Measurements from ENCODE around the gene PRKAR2B. TPM values are rescaled to one million over a fixed set of nuclear protein-coding genes. Genes with fewer than 3 reads are reported as not detected.
A peak's percentile ranks its signal among the peaks of the same experiment; 100 is the strongest.

PRKAR2B gene
- polyA plus RNA-seq, 3 donors = 2.5 to 5.6 (median 3.5) TPM

DNA sequence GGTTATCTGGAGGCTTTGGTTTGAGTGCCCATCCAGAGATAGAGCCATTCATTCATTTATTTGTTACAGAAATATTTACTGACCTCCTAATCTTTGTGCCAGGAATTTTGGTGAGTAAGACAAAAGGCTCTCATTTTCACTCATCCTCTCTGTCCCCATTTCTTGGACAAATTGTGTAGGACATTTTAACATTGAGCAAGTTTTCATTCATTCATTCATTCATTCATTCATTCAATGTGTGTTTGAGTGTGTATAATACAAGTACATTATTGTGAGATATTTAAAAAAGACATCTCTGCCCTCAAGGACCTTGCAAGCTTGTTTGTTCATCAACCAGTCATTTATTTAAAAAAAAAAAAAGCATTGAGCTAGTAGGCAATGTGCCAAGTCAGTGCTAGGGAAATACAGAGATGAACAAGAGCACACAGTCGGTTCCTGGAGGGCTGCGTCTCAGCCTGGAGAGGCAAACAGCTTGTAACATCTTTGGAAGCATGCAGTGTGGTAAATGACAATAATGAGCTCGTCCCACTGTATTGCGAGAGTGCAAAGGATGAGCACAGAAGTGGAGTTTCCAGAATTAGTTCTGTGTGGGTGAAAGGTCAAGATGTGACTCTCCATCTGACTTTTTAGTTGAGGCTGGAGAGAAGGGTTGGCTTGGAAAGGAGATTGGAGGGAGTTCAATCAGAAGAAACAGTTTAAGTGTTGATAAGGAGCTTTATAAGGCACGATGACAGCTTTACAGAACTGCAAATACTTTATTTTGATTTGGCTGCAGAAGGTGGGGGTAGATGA is 73.8 kb downstream of the PRKAR2B start:
- peaks cover 0 to 2% (median 0%) of the 10 kb centered on the region in 3 donors for H3K27me3 Mint-ChIP-seq (ENCODE audit: low read depth in 3 of 3)
- no peak overlapping the region for H3K4me3 ChIP-seq (replicated peaks in 1 of 3; ENCODE audit: low read depth in 2 of 3, low read length in 3 of 3)
- WGBS (ENCODE audit: insufficient coverage) = 95% methylated on average over 5 of the region's 5 CpGs
- H3K4me1 Mint-ChIP-seq = peaks cover 10% of the 10 kb centered on the region
- H3K9ac ChIP-seq (ENCODE audit: insufficient read depth, low read length, poor library complexity, severe bottlenecking) = no peak overlapping the region
- no peak overlapping the region for H3K27ac ChIP-seq (ENCODE audit: low read depth in 1 of 2, low read length in 2 of 2)
- no peak overlapping the region for H3K4me3 Mint-ChIP-seq
- H4K20me1 ChIP-seq (ENCODE audit: insufficient read depth, low read length) = no peaks in the 10 kb centered on the region
- H3K27me3 ChIP-seq (ENCODE audit: control insufficient read depth in 2 of 2, insufficient read depth in 2 of 2, low read length in 2 of 2) = no peaks in the 10 kb centered on the region
- no peaks in the 10 kb centered on the region for H3K36me3 ChIP-seq (replicated peaks in 1 of 2; ENCODE audit: control insufficient read depth in 1 of 2, insufficient read depth in 2 of 2, low read length in 2 of 2)
- H3K4me1 ChIP-seq (ENCODE audit: control insufficient read depth in 1 of 2, insufficient read depth in 2 of 2, low read length in 2 of 2) = no peaks in the 10 kb centered on the region
- peak in 1 of 3 donors; percentile 14 for DNase-seq
- no peak overlapping the region for H3K27ac Mint-ChIP-seq
- TF ChIP-seq, protein P1, sequence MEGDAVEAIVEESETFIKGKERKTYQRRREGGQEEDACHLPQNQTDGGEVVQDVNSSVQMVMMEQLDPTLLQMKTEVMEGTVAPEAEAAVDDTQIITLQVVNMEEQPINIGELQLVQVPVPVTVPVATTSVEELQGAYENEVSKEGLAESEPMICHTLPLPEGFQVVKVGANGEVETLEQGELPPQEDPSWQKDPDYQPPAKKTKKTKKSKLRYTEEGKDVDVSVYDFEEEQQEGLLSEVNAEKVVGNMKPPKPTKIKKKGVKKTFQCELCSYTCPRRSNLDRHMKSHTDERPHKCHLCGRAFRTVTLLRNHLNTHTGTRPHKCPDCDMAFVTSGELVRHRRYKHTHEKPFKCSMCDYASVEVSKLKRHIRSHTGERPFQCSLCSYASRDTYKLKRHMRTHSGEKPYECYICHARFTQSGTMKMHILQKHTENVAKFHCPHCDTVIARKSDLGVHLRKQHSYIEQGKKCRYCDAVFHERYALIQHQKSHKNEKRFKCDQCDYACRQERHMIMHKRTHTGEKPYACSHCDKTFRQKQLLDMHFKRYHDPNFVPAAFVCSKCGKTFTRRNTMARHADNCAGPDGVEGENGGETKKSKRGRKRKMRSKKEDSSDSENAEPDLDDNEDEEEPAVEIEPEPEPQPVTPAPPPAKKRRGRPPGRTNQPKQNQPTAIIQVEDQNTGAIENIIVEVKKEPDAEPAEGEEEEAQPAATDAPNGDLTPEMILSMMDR (IDR thresholded peaks at IDR 0.05) = no peak
- no peaks in the 10 kb centered on the region for H3K36me3 Mint-ChIP-seq
- H3K4me2 ChIP-seq (replicated peaks; ENCODE audit: extremely low read depth, low read length, poor library complexity, severe bottlenecking) = no peak overlapping the region
- H3K9me3 Mint-ChIP-seq = no peaks in the 10 kb centered on the region
- H3K9me3 ChIP-seq (replicated peaks in 1 of 2; ENCODE audit: control insufficient read depth in 1 of 2, insufficient read depth in 1 of 2, low read length in 2 of 2) = no peaks in the 10 kb centered on the region
- H2AFZ ChIP-seq (ENCODE audit: insufficient read depth, low read depth, low read length, poor library complexity, severe bottlenecking) = no peak overlapping the region
- intact Hi-C loops (cut with micrococcal nuclease) = no loop called here
- H3K79me2 ChIP-seq (ENCODE audit: insufficient read depth, low read length) = no peaks in the 10 kb centered on the region

DNA sequence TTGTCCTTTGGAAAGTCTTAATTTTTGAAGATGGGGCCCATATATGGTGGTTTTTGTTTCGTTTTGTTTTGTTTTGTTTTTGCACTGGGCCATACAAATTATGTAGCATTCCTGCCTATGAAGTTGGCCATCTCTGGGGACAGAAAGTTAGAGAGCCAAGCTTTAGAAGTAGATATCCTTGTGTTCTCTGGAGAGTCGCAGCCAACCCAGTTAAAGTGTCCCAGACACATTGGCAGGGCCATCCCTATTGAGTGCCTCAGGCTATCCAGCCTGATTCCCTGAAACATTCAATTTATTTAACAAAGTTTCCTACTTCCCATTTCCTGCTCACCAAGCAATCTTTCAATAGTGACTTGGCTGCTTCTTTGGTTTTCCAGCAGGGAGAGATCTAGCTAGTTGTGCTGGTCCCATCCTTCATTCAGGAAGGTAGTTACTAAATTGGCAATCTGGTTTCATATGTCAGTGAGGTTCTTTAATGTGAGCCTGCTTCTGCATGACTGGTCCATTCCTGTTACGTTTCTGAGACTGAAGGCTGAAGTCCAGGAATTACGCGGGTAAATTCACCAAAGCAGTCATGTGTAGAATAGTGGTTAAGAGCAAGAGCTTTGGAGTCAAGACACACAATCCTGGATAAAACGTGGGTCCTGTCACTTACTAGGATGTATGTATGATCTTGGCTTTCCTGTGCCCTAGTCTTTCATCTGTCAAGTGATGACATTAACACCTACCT is 75.0 kb downstream of the PRKAR2B start:
- WGBS (ENCODE audit: insufficient coverage) = 95% methylated on average over 4 of the region's 6 CpGs
- DNase-seq = no peak
- Mint-ChIP-seq H3K27ac (no peak overlapping the region), H3K4me1 (peaks cover 10% of the 10 kb centered on the region), H3K27me3 (ENCODE audit: low read depth in 3 of 3) (peaks cover 0 to 2% (median 0%) of the 10 kb centered on the region in 3 donors), H3K36me3 (no peaks in the 10 kb centered on the region), H3K4me3 (no peak overlapping the region), H3K9me3 (no peaks in the 10 kb centered on the region)
- TF ChIP-seq, protein P1 (IDR thresholded peaks at IDR 0.05) = no peak
- H3K4me2 ChIP-seq (replicated peaks; ENCODE audit: extremely low read depth, low read length, poor library complexity, severe bottlenecking) = no peak overlapping the region
- intact Hi-C loops (cut with micrococcal nuclease) = no loop called here
- H3K9me3 ChIP-seq (replicated peaks in 1 of 2; ENCODE audit: control insufficient read depth in 1 of 2, insufficient read depth in 1 of 2, low read length in 2 of 2) = no peaks in the 10 kb centered on the region
- H3K4me3 ChIP-seq (replicated peaks in 1 of 3; ENCODE audit: low read depth in 2 of 3, low read length in 3 of 3) = no peak overlapping the region
- H3K4me1 ChIP-seq (ENCODE audit: control insufficient read depth in 1 of 2, insufficient read depth in 2 of 2, low read length in 2 of 2) = no peaks in the 10 kb centered on the region
- H3K27ac ChIP-seq (ENCODE audit: low read depth in 1 of 2, low read length in 2 of 2) = no peak overlapping the region
- no peak overlapping the region for H2AFZ ChIP-seq (ENCODE audit: insufficient read depth, low read depth, low read length, poor library complexity, severe bottlenecking)
- no peaks in the 10 kb centered on the region for H3K79me2 ChIP-seq (ENCODE audit: insufficient read depth, low read length)
- no peaks in the 10 kb centered on the region for H3K27me3 ChIP-seq (ENCODE audit: control insufficient read depth in 2 of 2, insufficient read depth in 2 of 2, low read length in 2 of 2)
- H4K20me1 ChIP-seq (ENCODE audit: insufficient read depth, low read length) = no peaks in the 10 kb centered on the region
- H3K9ac ChIP-seq (ENCODE audit: insufficient read depth, low read length, poor library complexity, severe bottlenecking) = no peak overlapping the region
- H3K36me3 ChIP-seq (replicated peaks in 1 of 2; ENCODE audit: control insufficient read depth in 1 of 2, insufficient read depth in 2 of 2, low read length in 2 of 2) = no peaks in the 10 kb centered on the region

Measured in CD14-positive monocyte (primary cell).